WTC11 (cell line): ENCODE results near the gene IKBIP. TPM values are rescaled to one million over a fixed set of nuclear protein-coding genes. Genes with fewer than 3 reads are reported as not detected.

Experiments
- ATAC-seq: fragments of 200-7000 bp; cut with Tn5 transposase; 2 replicates; pipeline ENCODE4 v1.10.0; 2021; ENCODE audit warnings: mild to moderate bottlenecking, moderate library complexity
- CTCF ChIA-PET: fragments of 300-600 bp; sonication (Branson Sonifier 250); formaldehyde crosslinking; loops from one replicate; lab custom pipeline; 2021; ENCODE audit warnings: antibody characterized with exemption; lab: Charles Lee
- POLR2A ChIA-PET: fragments of 350-600 bp; sonication (Branson Sonifier 250); formaldehyde crosslinking; loops from one replicate; lab custom pipeline; 2021; ENCODE audit warnings: antibody characterized with exemption; lab: Charles Lee
- DNase-seq: peaks from one replicate; pipeline ENCODE4 v3.0.0; 2021; ENCODE audit warnings: low spot score
- H3K27ac Mint-ChIP-seq: 2 replicates; pipeline ENCODE4 v1.8.0; 2021; ENCODE audit warnings: mixed read lengths
- H3K27me3 Mint-ChIP-seq: 2 replicates; pipeline ENCODE4 v1.8.0; 2021; ENCODE audit warnings: low read depth, mild to moderate bottlenecking, moderate library complexity, mixed read lengths
- H3K36me3 Mint-ChIP-seq: 2 replicates; pipeline ENCODE4 v1.8.0; 2021; ENCODE audit warnings: mixed read lengths
- H3K4me1 Mint-ChIP-seq: 2 replicates; pipeline ENCODE4 v1.8.0; 2022; ENCODE audit warnings: mixed read lengths
- H3K4me3 Mint-ChIP-seq: 2 replicates; pipeline ENCODE4 v1.8.0; 2021; ENCODE audit warnings: mild to moderate bottlenecking, moderate library complexity, mixed read lengths
- H3K9me3 Mint-ChIP-seq: 2 replicates; pipeline ENCODE4 v1.8.0; 2021; ENCODE audit warnings: mixed read lengths
- ELF4 ChIP-seq: sonication (generic); formaldehyde crosslinking; IDR thresholded peaks from 2 replicates; pipeline ENCODE4 v1.8.1; 2022; ENCODE audit warnings: low read depth, mild to moderate bottlenecking, moderate library complexity, missing genetic modification reagents
- JUN ChIP-seq: sonication (generic); formaldehyde crosslinking; IDR thresholded peaks from 2 replicates; pipeline ENCODE4 v1.8.0; 2023; ENCODE audit warnings: mild to moderate bottlenecking, missing genetic modification reagents
- RELA ChIP-seq: sonication (generic); formaldehyde crosslinking; IDR thresholded peaks from 2 replicates; pipeline ENCODE4 v1.8.1; 2022; ENCODE audit warnings: missing genetic modification reagents, mild to moderate bottlenecking, borderline replicate concordance
- SMAD4 ChIP-seq: sonication (generic); formaldehyde crosslinking; IDR thresholded peaks from 2 replicates; pipeline ENCODE4 v1.8.0; 2022; ENCODE audit warnings: mild to moderate bottlenecking, missing genetic modification reagents
- TCF7 ChIP-seq: sonication (generic); formaldehyde crosslinking; IDR thresholded peaks from 2 replicates; pipeline ENCODE4 v1.8.0; 2022; ENCODE audit warnings: mild to moderate bottlenecking, low read depth, missing genetic modification reagents, moderate library complexity
- ZNF317 ChIP-seq: sonication (generic); formaldehyde crosslinking; IDR thresholded peaks from 2 replicates; pipeline ENCODE4 v1.8.1; 2023; ENCODE audit warnings: low read depth, mild to moderate bottlenecking, moderate library complexity, missing genetic modification reagents, borderline replicate concordance
- ZNF396 ChIP-seq: fragments of 250-450 bp; sonication (Bioruptor Pico); IDR thresholded peaks from 2 replicates; pipeline ENCODE4 v1.8.0; 2021; ENCODE audit warnings: mild to moderate bottlenecking, moderate library complexity, borderline replicate concordance
- total RNA-seq: library from RNA; stranded (reverse); gene quantifications from 3 replicates; pipeline ENCODE4 v1.2.3, GENCODE V29; 2021
- TF ChIP-seq, protein P1 (sequence below): fragments of 250-450 bp; sonication (Bioruptor Pico); IDR thresholded peaks from 2 replicates; pipeline ENCODE4 v1.9.0; 2021; ENCODE audit warnings: mild to moderate bottlenecking
- TF ChIP-seq, protein P2 (sequence below): sonication (generic); formaldehyde crosslinking; IDR thresholded peaks from 2 replicates; pipeline ENCODE4 v1.8.1; 2022; ENCODE audit warnings: low read depth, mild to moderate bottlenecking, moderate library complexity, missing genetic modification reagents, borderline replicate concordance
- TF ChIP-seq, protein P3 (sequence below): sonication (generic); formaldehyde crosslinking; IDR thresholded peaks from 2 replicates; pipeline ENCODE4 v1.8.1; 2022; ENCODE audit warnings: mild to moderate bottlenecking, moderate library complexity, missing genetic modification reagents
- TF ChIP-seq, protein P4 (sequence below): sonication (generic); formaldehyde crosslinking; IDR thresholded peaks from 2 replicates; pipeline ENCODE4 v1.8.0; 2023; ENCODE audit warnings: mild to moderate bottlenecking, missing genetic modification reagents
- TF ChIP-seq, protein P5 (sequence below): sonication (generic); formaldehyde crosslinking; IDR thresholded peaks from 2 replicates; pipeline ENCODE4 v1.8.0; 2022; ENCODE audit warnings: missing genetic modification reagents
- TF ChIP-seq, protein P6 (sequence below): sonication (generic); formaldehyde crosslinking; IDR thresholded peaks from 2 replicates; pipeline ENCODE4 v1.8.0; 2022; ENCODE audit warnings: mild to moderate bottlenecking, missing genetic modification reagents
- TF ChIP-seq, protein P7 (sequence below): fragments of 250-450 bp; sonication (Bioruptor Pico); IDR thresholded peaks from 2 replicates; pipeline ENCODE4 v2.1.2; 2022; ENCODE audit warnings: mild to moderate bottlenecking, moderate library complexity
- TF ChIP-seq, protein P8 (sequence below): fragments of 250-450 bp; sonication (Bioruptor Pico); IDR thresholded peaks from 2 replicates; pipeline ENCODE4 v1.9.0; 2021; ENCODE audit warnings: mild to moderate bottlenecking

Gene IKBIP
- total RNA-seq, 1 experiment from 2014 or later, result 15.5 TPM

DNA sequence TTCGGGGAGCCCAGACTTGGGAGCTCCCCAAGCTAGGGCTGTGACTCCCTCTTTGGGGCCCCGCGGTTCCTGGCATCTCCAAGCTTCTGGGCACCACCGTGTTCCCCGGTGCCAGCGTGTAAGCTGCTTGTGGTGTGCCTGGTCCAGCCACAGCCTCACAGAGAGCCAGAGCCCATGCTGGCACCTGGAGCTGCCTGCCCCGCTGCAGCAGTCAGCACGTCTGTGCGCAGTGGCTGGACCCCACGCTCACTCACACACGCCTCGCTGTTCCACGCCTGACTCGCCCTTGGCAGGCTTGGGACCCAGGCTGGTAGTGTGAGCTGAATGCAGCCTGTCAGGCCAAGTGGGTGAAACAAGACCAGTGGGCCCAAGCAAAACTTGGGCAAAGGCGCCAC is 35.0 kb upstream of the IKBIP start:
- Mint-ChIP-seq H3K27ac (no peak overlapping the region), H3K4me1 (no peaks in the 10 kb centered on the region), H3K9me3 (no peaks in the 10 kb centered on the region), H3K27me3 (no peaks in the 10 kb centered on the region), H3K4me3 (no peak overlapping the region), H3K36me3 (peaks cover 33% of the 10 kb centered on the region)
- ChIA-PET POLR2A (no interaction called here), CTCF (interaction anchor here (0.6 to 2.2 kb wide), 5 partner anchors 113 to 324 kb away, joined by 3 to 10 read pairs (median 4); no protein-coding TSS in a partner anchor)
- no peak for DNase-seq
- no peak for ATAC-seq
- TF ChIP-seq SMAD4 (CRISPR knock-in tag) (no peak), ZNF396 (CRISPR knock-in tag) (no peak), RELA (CRISPR knock-in tag) (no peak), ELF4 (no peak), JUN (no peak)
- TF ChIP-seq, protein P1, sequence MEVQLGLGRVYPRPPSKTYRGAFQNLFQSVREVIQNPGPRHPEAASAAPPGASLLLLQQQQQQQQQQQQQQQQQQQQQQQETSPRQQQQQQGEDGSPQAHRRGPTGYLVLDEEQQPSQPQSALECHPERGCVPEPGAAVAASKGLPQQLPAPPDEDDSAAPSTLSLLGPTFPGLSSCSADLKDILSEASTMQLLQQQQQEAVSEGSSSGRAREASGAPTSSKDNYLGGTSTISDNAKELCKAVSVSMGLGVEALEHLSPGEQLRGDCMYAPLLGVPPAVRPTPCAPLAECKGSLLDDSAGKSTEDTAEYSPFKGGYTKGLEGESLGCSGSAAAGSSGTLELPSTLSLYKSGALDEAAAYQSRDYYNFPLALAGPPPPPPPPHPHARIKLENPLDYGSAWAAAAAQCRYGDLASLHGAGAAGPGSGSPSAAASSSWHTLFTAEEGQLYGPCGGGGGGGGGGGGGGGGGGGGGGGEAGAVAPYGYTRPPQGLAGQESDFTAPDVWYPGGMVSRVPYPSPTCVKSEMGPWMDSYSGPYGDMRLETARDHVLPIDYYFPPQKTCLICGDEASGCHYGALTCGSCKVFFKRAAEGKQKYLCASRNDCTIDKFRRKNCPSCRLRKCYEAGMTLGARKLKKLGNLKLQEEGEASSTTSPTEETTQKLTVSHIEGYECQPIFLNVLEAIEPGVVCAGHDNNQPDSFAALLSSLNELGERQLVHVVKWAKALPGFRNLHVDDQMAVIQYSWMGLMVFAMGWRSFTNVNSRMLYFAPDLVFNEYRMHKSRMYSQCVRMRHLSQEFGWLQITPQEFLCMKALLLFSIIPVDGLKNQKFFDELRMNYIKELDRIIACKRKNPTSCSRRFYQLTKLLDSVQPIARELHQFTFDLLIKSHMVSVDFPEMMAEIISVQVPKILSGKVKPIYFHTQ (CRISPR knock-in tag), result no peak
- TF ChIP-seq, protein P2, sequence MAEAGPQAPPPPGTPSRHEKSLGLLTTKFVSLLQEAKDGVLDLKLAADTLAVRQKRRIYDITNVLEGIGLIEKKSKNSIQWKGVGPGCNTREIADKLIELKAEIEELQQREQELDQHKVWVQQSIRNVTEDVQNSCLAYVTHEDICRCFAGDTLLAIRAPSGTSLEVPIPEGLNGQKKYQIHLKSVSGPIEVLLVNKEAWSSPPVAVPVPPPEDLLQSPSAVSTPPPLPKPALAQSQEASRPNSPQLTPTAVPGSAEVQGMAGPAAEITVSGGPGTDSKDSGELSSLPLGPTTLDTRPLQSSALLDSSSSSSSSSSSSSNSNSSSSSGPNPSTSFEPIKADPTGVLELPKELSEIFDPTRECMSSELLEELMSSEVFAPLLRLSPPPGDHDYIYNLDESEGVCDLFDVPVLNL, result no peak
- TF ChIP-seq, protein P3, sequence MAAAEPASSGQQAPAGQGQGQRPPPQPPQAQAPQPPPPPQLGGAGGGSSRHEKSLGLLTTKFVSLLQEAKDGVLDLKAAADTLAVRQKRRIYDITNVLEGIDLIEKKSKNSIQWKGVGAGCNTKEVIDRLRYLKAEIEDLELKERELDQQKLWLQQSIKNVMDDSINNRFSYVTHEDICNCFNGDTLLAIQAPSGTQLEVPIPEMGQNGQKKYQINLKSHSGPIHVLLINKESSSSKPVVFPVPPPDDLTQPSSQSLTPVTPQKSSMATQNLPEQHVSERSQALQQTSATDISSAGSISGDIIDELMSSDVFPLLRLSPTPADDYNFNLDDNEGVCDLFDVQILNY (CRISPR knock-in tag), result no peak
- TF ChIP-seq, protein P4, sequence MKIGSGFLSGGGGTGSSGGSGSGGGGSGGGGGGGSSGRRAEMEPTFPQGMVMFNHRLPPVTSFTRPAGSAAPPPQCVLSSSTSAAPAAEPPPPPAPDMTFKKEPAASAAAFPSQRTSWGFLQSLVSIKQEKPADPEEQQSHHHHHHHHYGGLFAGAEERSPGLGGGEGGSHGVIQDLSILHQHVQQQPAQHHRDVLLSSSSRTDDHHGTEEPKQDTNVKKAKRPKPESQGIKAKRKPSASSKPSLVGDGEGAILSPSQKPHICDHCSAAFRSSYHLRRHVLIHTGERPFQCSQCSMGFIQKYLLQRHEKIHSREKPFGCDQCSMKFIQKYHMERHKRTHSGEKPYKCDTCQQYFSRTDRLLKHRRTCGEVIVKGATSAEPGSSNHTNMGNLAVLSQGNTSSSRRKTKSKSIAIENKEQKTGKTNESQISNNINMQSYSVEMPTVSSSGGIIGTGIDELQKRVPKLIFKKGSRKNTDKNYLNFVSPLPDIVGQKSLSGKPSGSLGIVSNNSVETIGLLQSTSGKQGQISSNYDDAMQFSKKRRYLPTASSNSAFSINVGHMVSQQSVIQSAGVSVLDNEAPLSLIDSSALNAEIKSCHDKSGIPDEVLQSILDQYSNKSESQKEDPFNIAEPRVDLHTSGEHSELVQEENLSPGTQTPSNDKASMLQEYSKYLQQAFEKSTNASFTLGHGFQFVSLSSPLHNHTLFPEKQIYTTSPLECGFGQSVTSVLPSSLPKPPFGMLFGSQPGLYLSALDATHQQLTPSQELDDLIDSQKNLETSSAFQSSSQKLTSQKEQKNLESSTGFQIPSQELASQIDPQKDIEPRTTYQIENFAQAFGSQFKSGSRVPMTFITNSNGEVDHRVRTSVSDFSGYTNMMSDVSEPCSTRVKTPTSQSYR (CRISPR knock-in tag), result no peak
- TF ChIP-seq, protein P5, sequence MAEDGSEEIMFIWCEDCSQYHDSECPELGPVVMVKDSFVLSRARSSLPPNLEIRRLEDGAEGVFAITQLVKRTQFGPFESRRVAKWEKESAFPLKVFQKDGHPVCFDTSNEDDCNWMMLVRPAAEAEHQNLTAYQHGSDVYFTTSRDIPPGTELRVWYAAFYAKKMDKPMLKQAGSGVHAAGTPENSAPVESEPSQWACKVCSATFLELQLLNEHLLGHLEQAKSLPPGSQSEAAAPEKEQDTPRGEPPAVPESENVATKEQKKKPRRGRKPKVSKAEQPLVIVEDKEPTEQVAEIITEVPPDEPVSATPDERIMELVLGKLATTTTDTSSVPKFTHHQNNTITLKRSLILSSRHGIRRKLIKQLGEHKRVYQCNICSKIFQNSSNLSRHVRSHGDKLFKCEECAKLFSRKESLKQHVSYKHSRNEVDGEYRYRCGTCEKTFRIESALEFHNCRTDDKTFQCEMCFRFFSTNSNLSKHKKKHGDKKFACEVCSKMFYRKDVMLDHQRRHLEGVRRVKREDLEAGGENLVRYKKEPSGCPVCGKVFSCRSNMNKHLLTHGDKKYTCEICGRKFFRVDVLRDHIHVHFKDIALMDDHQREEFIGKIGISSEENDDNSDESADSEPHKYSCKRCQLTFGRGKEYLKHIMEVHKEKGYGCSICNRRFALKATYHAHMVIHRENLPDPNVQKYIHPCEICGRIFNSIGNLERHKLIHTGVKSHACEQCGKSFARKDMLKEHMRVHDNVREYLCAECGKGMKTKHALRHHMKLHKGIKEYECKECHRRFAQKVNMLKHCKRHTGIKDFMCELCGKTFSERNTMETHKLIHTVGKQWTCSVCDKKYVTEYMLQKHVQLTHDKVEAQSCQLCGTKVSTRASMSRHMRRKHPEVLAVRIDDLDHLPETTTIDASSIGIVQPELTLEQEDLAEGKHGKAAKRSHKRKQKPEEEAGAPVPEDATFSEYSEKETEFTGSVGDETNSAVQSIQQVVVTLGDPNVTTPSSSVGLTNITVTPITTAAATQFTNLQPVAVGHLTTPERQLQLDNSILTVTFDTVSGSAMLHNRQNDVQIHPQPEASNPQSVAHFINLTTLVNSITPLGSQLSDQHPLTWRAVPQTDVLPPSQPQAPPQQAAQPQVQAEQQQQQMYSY (CRISPR knock-in tag), result no peak

DNA sequence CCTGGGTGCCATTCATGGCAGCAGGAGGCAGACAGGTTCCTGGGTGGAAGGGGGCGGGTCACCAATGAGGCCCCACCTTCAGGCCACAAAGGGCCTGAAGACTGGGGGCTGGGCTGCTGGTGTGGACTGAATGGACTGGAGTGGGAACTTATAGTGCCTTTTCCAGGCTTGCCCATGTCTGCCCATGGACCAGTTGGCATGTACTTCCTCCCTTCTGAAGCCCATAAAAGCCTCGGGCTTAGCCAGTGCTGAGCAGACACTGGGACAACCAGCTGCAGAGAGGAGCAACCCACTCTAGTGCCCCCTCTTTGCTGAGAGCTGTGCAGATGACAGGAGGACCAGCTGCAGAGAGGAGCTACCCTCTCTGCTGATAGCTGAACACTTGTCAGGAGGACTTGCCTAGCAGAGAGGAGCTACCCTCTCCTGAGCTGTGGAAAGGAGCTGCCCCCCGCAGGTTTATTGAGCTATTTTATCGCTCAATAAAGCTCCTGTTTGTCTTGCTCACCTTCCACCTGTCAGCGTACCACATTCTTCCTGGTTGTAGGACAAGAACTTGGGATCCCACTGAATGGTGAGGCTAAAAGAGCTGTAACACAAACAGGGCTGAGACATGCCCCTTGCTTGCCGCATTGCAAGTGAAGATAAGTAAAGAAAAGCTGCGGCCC is 34.5 kb upstream of the IKBIP start:
- Mint-ChIP-seq H3K9me3 (no peaks in the 10 kb centered on the region), H3K36me3 (peaks cover 30% of the 10 kb centered on the region), H3K27ac (no peak overlapping the region), H3K4me3 (no peak overlapping the region), H3K27me3 (no peaks in the 10 kb centered on the region), H3K4me1 (no peaks in the 10 kb centered on the region)
- DNase-seq (no peak), ATAC-seq (no peak; the same call in 1 of the 2 replicates)
- CTCF ChIA-PET, result interaction anchor here (0.6 to 2.2 kb wide), 5 partner anchors 112 to 323 kb away, joined by 3 to 10 read pairs (median 4); no protein-coding TSS in a partner anchor
- POLR2A ChIA-PET, result no interaction called here
- TF ChIP-seq, protein P6, sequence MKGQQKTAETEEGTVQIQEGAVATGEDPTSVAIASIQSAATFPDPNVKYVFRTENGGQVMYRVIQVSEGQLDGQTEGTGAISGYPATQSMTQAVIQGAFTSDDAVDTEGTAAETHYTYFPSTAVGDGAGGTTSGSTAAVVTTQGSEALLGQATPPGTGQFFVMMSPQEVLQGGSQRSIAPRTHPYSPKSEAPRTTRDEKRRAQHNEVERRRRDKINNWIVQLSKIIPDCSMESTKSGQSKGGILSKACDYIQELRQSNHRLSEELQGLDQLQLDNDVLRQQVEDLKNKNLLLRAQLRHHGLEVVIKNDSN (CRISPR knock-in tag), result no peak
- TF ChIP-seq ZNF317 (CRISPR knock-in tag) (no peak), TCF7 (CRISPR knock-in tag) (no peak)
- TF ChIP-seq, protein P3 (CRISPR knock-in tag), result no peak
- TF ChIP-seq, protein P7, sequence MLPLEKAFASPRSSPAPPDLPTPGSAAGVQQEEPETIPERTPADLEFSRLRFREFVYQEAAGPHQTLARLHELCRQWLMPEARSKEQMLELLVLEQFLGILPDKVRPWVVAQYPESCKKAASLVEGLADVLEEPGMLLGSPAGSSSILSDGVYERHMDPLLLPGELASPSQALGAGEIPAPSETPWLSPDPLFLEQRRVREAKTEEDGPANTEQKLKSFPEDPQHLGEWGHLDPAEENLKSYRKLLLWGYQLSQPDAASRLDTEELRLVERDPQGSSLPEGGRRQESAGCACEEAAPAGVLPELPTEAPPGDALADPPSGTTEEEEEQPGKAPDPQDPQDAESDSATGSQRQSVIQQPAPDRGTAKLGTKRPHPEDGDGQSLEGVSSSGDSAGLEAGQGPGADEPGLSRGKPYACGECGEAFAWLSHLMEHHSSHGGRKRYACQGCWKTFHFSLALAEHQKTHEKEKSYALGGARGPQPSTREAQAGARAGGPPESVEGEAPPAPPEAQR (CRISPR knock-in tag), result no peak
- TF ChIP-seq, protein P8, sequence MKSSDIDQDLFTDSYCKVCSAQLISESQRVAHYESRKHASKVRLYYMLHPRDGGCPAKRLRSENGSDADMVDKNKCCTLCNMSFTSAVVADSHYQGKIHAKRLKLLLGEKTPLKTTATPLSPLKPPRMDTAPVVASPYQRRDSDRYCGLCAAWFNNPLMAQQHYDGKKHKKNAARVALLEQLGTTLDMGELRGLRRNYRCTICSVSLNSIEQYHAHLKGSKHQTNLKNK (CRISPR knock-in tag), result no peak
